HG03159 (cell line): ENCODE data around the gene ZNF578.
"Not testable (repeated sequence)": the region's sequence is repeated elsewhere in the genome, so short reads cannot be mapped to it uniquely, and the experiment has no call there.

ENCODE experiments used
- ATAC-seq: cut with Tn5 transposase; IDR thresholded peaks from one replicate; pipeline ENCODE4 v1.9.1; 2021; ENCODE audit warnings: mild to moderate bottlenecking, moderate library complexity; ENCODE audit not compliant: unreplicated experiment

ZNF578 gene

GRCh38 chr19:52557231-52557995, 104.1 kb downstream of the ZNF578 start:
- ATAC-seq = no peak

- not testable (repeated sequence) for ATAC-seq
Measured at GRCh38 chr19:52558732-52559445, 105.5 kb downstream of the ZNF578 start.

DNA sequence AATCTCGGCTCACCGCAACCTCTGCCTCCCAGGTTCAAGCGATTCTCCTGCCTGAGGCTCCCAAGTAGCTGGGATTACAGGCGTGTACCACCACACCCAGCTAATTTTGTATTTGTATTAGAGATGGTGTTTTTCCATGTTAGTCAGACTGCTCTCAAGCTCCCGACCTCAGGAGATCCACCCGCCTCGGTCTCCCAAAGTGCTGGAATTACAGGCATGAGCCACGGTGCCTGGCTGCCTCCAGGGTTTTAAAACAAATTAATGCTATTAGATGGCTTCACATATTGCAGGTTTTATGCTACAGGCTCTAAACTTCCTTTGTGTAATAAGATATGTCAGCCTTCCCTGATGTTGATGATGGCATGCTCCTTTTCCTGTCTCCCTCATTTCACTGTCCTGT, 108.3 kb downstream of the ZNF578 start:
- ATAC-seq = not testable (repeated sequence)
